LNCaP clone FGC (cell line): ENCODE results near the gene PAM.
"Not testable (repeated sequence)": the region's sequence is repeated elsewhere in the genome, so short reads cannot be mapped to it uniquely, and the experiment has no call there.

ENCODE experiments used
- DNase-seq: peaks from one replicate; pipeline ENCODE4 v3.0.0-alpha.2; 2011; ENCODE audit warnings: low read depth
- H3K4me3 ChIP-seq: 2 replicates; pipeline ENCODE4 v1.5.1; 2011; ENCODE audit warnings: mild to moderate bottlenecking, low read depth, low read length, control low read depth
- TF ChIP-seq, protein P1 (sequence below): IDR thresholded peaks from 2 replicates; pipeline ENCODE4 v1.5.1; 2012; ENCODE audit warnings: mild to moderate bottlenecking; ENCODE audit not compliant: control insufficient read depth, insufficient read depth; ENCODE audit errors: extremely low read depth

PAM gene

DNA sequence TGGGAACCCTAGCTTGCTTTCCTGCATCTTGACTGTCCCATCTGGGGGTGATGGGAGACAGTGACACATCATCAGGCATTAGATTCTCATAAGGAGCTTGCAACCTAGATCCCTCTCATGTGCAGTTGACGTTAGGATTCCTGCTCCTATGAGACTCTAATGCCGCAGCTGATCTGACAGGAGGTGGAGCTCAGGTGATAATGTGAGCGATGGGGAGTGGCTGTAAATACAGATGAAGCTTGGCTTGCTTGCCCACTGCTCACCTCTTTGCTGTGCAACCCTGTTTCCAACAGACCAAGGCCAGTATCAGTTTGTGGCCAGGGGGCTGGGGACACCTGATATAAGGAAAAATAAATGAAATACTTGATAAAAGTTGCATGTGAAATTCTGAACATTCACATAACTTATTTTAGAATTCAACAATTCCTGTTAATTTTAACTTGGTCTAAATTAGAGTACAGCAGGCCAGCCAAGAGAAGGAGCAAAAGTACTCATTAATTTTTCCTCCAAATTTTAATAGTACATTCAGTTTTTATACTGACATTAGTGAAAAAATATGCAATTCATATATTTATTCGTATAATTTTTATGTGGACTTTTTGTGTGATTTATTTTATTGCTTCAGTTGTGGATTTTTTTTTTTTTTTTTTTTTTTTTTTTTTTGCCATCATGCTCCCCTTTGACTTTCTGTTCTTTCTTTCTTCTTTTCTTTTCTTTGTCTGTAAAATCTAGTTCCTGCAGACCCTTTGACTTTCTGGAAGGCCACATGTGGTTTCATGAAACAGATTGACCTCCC lies 11.4 kb downstream of the PAM start:
- TF ChIP-seq, protein P1, sequence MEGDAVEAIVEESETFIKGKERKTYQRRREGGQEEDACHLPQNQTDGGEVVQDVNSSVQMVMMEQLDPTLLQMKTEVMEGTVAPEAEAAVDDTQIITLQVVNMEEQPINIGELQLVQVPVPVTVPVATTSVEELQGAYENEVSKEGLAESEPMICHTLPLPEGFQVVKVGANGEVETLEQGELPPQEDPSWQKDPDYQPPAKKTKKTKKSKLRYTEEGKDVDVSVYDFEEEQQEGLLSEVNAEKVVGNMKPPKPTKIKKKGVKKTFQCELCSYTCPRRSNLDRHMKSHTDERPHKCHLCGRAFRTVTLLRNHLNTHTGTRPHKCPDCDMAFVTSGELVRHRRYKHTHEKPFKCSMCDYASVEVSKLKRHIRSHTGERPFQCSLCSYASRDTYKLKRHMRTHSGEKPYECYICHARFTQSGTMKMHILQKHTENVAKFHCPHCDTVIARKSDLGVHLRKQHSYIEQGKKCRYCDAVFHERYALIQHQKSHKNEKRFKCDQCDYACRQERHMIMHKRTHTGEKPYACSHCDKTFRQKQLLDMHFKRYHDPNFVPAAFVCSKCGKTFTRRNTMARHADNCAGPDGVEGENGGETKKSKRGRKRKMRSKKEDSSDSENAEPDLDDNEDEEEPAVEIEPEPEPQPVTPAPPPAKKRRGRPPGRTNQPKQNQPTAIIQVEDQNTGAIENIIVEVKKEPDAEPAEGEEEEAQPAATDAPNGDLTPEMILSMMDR, result no peak
- no peak overlapping the region for H3K4me3 ChIP-seq
- no peak for DNase-seq

DNA sequence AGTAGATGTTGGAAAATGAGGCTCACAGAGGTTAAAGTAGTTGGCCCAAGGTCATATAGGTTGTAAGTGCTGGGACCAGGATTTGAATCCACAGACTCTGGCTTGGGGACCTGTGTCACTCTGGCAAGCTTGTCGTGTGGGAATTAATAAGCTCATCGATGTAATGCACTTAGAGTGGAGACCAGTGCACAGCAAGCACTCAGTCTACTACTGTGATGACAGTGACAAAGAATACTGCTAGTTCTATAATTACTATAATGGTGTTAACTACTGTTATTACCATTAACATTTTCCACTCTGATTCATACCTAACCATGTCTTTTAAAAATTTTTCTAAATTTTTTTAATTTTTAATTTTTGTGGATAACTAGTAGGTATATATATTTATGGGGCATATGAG lies 12.8 kb downstream of the PAM start:
- DNase-seq, result no peak
- H3K4me3 ChIP-seq, result no peak overlapping the region
- TF ChIP-seq, protein P1, result no peak

DNA sequence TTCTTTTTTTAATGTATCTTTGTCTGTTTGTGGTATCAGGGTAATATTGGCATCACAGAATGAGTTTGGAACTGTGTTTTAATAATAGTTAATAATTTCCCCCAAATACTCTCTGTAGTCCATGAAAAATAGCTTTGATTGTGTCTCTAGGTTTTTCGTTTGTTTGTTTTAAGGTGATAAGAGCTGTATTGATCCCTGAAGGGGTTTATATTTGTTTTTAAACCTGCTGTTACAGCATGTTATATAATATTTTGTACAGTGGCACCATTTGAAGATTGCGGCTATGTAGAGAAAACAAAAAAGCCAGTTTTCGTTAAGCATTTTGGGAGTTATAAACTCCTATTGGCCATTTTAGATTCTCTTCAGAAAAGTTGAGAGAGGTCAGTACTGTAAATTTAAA lies 15.7 kb downstream of the PAM start:
- DNase-seq, result no peak
- H3K4me3 ChIP-seq, result no peak overlapping the region
- TF ChIP-seq, protein P1, result no peak

DNA sequence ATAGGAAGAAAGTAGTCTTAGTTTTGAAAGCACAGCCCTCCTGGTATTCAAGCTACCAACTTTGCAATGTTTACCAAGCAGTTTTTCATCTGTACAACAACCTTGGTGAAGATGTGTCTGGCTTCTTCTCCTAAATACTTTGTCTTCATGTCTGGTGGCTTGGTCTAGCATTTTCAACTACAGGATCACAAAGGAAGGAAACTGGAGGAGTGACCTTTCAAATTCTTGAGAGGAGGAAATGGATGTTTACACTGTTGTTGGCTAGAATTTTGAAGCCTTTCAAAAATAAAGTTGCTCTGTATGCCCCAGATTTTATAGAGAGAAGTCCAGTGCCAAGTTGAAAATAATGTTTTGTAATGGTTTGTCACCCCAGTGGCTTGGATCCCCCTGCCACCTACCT lies 16.3 kb downstream of the PAM start:
- TF ChIP-seq, protein P1, result no peak
- DNase-seq, result no peak
- H3K4me3 ChIP-seq, result no peak overlapping the region

DNA sequence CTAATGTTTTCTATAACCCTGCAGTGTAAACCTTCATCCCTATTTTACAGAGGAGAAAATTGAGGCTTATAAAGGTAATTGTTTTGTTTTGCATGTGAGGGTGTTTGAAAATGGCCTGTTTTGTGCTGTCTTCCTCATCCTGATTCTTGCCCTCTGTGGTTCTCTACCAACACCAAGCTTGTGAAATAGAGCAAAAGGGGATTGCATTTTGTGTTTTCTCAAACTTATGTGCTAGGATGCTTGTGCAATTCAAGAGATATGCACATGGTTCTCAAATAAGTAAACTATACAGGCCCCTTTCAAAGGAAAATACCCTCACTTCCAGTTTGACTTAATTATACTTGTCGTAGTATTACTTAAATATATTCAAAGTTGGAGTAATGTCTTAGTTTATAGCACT lies 17.2 kb downstream of the PAM start:
- H3K4me3 ChIP-seq, result no peak overlapping the region
- no peak for DNase-seq
- TF ChIP-seq, protein P1, result no peak

DNA sequence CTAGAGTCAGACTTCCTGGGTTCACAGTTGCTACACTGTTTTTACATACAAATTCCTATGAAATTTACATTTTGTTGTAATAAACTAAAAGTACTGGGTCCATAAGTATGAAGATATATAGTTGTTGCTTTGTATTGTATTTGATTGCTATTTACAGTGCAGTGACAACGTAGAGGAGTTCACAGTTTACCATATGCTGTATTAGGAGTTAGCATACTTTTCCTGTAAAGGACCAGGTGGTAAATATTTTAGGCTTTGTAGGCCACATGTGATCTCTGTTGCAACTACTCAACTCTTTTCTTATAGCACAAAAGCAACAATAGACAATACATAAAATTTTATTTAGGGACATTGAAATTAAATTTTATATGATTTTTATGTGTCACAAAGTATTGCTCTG lies 18.0 kb downstream of the PAM start:
- no peak overlapping the region for H3K4me3 ChIP-seq
- TF ChIP-seq, protein P1, result no peak
- DNase-seq, result no peak

DNA sequence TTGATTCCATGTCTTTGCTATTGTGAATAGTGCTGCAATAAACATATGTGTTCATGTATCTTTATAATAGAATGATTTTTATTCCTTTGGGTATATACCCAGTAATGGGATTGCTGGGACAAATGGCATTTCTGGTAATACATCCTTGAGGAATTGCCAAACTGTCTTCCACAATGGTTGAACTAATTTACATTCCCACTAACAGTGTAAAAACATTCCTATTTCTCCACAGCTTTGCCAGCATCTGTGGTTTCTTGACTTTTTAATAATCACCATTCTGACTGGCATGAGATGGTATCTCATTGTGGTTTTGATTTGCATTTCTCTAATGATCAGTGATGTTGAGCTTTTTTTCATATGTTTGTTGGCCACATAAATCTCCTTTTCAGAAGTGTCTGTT lies 20.7 kb downstream of the PAM start:
- not testable (repeated sequence) for DNase-seq, H3K4me3 ChIP-seq
